ENCODE results near the gene ANKFY1. TPM values are rescaled to one million over a fixed set of nuclear protein-coding genes. Genes with fewer than 3 reads are reported as not detected.
"Not testable (repeated sequence)": the region's sequence is repeated elsewhere in the genome, so short reads cannot be mapped to it uniquely, and the experiment has no call there.

Gene ANKFY1
- total RNA-seq, 6 experiments from 2014 or later: 37.1 to 45.1 (median 40.7) TPM

- DNase-seq: no peak
- H3K9me3 Mint-ChIP-seq: no peaks in the 10 kb centered on the region
- H3K27me3 Mint-ChIP-seq (ENCODE audit: insufficient read depth): peaks cover 3% of the 10 kb centered on the region
- no peak overlapping the region for H3K27ac Mint-ChIP-seq
- peaks cover 3% of the 10 kb centered on the region for H3K36me3 Mint-ChIP-seq (ENCODE audit: low read depth)
- no peak for TF ChIP-seq CTCF (IDR thresholded peaks at IDR 0.05)
- H3K4me1 Mint-ChIP-seq (ENCODE audit: low read depth): peaks cover 13% of the 10 kb centered on the region
- H3K4me3 Mint-ChIP-seq: no peak overlapping the region
Observed at GRCh38 chr17:4146641-4147040, 117.1 kb downstream of the ANKFY1 start.

- peaks cover 36% of the 10 kb centered on the region for H3K4me1 Mint-ChIP-seq (ENCODE audit: low read depth)
- H3K27ac Mint-ChIP-seq: peak overlapping the region; percentile 100
- no peak for TF ChIP-seq CTCF (IDR thresholded peaks at IDR 0.05)
- H3K9me3 Mint-ChIP-seq: no peaks in the 10 kb centered on the region
- DNase-seq: no peak
- no peaks in the 10 kb centered on the region; the same call in 1 of the 2 replicates for H3K36me3 Mint-ChIP-seq (ENCODE audit: low read depth)
- peaks cover 3% of the 10 kb centered on the region for H3K27me3 Mint-ChIP-seq (ENCODE audit: insufficient read depth)
- H3K4me3 Mint-ChIP-seq: peak overlapping the region; percentile 98
Observed at GRCh38 chr17:4144422-4144747, 119.4 kb downstream of the ANKFY1 start.

DNA sequence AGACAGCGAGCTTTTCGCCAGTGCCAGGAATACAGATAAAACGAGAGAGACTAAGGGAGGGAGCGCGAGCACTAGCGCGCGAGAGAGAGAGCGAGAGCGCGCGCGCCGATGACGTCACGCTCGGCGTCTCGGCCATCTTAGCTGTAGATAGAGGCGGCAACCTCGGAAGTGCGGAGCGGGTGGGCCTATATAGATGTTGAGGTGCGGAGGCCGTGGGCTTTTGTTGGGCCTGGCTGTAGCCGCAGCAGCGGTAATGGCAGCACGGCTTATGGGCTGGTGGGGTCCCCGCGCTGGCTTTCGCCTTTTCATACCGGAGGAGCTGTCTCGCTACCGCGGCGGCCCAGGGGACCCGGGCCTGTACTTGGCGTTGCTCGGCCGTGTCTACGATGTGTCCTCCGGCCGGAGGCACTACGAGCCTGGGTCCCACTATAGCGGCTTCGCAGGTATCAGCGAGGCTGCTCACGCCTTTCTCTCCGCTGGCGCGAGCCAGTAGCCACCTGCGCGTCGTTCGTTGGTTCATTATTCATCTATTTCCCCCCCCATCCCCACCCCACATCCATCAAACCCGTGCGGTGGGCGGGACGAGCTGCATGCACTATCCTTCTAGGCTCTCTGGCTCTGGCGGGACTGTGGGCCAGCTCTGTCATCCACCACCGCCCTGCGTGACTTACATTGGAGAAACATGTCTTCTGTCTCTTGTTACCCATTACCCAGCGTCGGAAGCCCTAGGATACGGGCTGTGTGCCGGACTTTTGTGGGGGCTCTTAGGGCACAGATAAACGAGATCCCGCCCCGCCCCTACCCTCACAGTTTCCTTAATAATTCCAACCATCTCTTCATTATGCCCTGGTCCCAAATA lies 120.0 kb downstream of the ANKFY1 start:
- peak; percentile 85 for DNase-seq
- H3K4me3 Mint-ChIP-seq: peak overlapping the region; percentile 98
- peak overlapping the region; percentile 100 for H3K27ac Mint-ChIP-seq
- H3K4me1 Mint-ChIP-seq (ENCODE audit: low read depth): peaks cover 39% of the 10 kb centered on the region
- H3K36me3 Mint-ChIP-seq (ENCODE audit: low read depth): no peaks in the 10 kb centered on the region; the same call in 1 of the 2 replicates
- H3K9me3 Mint-ChIP-seq: no peaks in the 10 kb centered on the region
- no peak for TF ChIP-seq CTCF (IDR thresholded peaks at IDR 0.05)
- H3K27me3 Mint-ChIP-seq (ENCODE audit: insufficient read depth): peaks cover 3% of the 10 kb centered on the region

DNA sequence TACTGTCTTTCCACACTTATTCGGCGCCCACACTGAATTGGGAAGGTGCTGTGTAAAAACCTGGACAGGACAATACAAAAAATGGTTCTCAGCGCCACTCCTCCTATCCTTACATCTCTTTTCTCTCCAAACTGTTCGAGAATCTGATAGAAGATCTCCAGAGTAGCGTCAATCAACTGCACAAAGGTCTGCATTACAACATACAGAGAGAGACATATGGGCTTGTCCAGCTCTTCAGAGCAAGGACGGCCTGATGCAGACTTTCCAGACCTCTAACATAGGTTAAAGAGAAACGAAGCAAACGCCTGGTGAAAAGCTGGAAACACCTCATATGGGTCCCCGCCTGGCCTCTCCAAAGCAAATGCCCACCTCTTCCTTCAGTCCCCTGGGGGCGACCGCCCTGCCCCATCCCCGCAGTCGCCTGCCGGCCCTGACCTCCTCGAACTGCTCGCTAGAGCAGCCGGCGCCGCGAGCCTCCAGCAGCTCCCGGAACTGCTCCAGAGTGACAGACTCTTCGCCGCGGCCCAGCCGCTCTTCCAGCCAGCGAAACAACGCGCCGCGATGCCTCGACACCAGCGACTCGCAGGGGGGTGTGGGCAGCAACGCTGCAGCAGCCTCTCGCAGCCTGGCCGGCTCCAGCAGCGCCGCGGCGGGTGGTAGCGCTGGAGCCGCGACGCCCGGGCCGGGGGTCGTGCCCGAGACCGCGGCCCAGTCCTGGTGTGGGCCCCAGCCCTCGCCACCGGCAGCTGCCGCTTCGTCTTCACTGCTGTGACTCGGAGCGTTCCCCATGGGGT lies 121.5 kb downstream of the ANKFY1 start:
- no peaks in the 10 kb centered on the region; the same call in 1 of the 2 replicates for H3K36me3 Mint-ChIP-seq (ENCODE audit: low read depth)
- no peak for TF ChIP-seq CTCF (IDR thresholded peaks at IDR 0.05)
- peak overlapping the region; percentile 98 for H3K4me3 Mint-ChIP-seq
- peak overlapping the region; percentile 100 for H3K27ac Mint-ChIP-seq
- DNase-seq: peak; percentile 25
- H3K27me3 Mint-ChIP-seq (ENCODE audit: insufficient read depth): peaks cover 3% of the 10 kb centered on the region
- H3K4me1 Mint-ChIP-seq (ENCODE audit: low read depth): peaks cover 52% of the 10 kb centered on the region
- no peaks in the 10 kb centered on the region for H3K9me3 Mint-ChIP-seq

GRCh38 chr17:4140125-4140524 lies 123.7 kb downstream of the ANKFY1 start:
- H3K27me3 Mint-ChIP-seq (ENCODE audit: insufficient read depth): peaks cover 3% of the 10 kb centered on the region

GRCh38 chr17:4138906-4139526 lies 124.8 kb downstream of the ANKFY1 start:
- H3K27ac Mint-ChIP-seq; H3K4me3 Mint-ChIP-seq; H3K36me3 Mint-ChIP-seq (ENCODE audit: low read depth); H3K27me3 Mint-ChIP-seq (ENCODE audit: insufficient read depth); H3K9me3 Mint-ChIP-seq; DNase-seq: not testable (repeated sequence)
- H3K4me1 Mint-ChIP-seq (ENCODE audit: low read depth): peaks cover 46% of the 10 kb centered on the region

More at GRCh38 chr17:4140125-4140524, 123.7 kb downstream of the ANKFY1 start:
- TF ChIP-seq CTCF (IDR thresholded peaks at IDR 0.05): no peak
- no peak for DNase-seq
- Mint-ChIP-seq H3K4me1 (ENCODE audit: low read depth) (peaks cover 52% of the 10 kb centered on the region), H3K9me3 (no peaks in the 10 kb centered on the region), H3K36me3 (ENCODE audit: low read depth) (no peaks in the 10 kb centered on the region; the same call in 1 of the 2 replicates), H3K27ac (peak overlapping the region; percentile 29; the same call in 1 of the 2 replicates), H3K4me3 (no peak overlapping the region; the same call in 1 of the 2 replicates)
